K562 (cell line): ENCODE data around the gene NRG3. TPM values are rescaled to one million over a fixed set of nuclear protein-coding genes. Genes with fewer than 3 reads are reported as not detected.

Source experiments
- ATAC-seq: fragments of 200-7000 bp; cut with Tn5 transposase; 3 replicates; pipeline ENCODE4 v1.9.1; 2020; ENCODE audit warnings: moderate library complexity
- BruUV-seq: library from RNA; stranded (reverse); fragments of 400-500 nt; replicated peaks from 2 replicates; lab custom pipeline; 2021; lab: Mats Ljungman, UMichigan
- CTCF ChIA-PET: fragments of 300-600 bp; formaldehyde crosslinking; extraction: SDS; loops from one replicate; lab custom pipeline; 2021; ENCODE audit warnings: low intra/inter-chr PET ratio; lab: Yijun Ruan, JAX
- POLR2A ChIA-PET: fragments of 300-600, 350-650 bp; sonication (Branson Sonifier 250); formaldehyde crosslinking; extraction: SDS; loops from one replicate; lab custom pipeline; 2021; ENCODE audit warnings: antibody characterized with exemption, inconsistent platforms; lab: Yijun Ruan, JAX
- DNase-seq, 4 experiments: peaks; one replicate each; pipeline versions ENCODE4 v3.0.0 to v3.0.0-alpha.2; 2011 to 2018; ENCODE audit warnings: low spot score in 3 of 4, mixed read lengths in 3 of 4; ENCODE audit errors: extremely low read depth in 1 of 4
- FAIRE-seq: peaks from 2 replicates; lab custom pipeline; 2011; peaks lifted over from hg19 to GRCh38; lab: Jason Lieb, UNC
- H2AFZ ChIP-seq: 2 replicates; pipeline ENCODE4 v1.6.0; 2011; ENCODE audit warnings: low read depth, low read length, control low read depth, inconsistent platforms
- H3K27ac ChIP-seq: fragments of 200-600 bp; 3 replicates; pipeline ENCODE4 v1.8.0; 2011; ENCODE audit warnings: low read depth, mild to moderate bottlenecking, control low read depth, inconsistent platforms, low read length, moderate library complexity, mixed read lengths; ENCODE audit errors: extremely low read depth
- H3K27me3 ChIP-seq, 2 experiments: fragments of 300-600 bp in 1 of 2; 2 replicates in 1 of 2; 3 replicates in 1 of 2; pipeline versions ENCODE4 v1.6.0 to v1.8.0; 2011; ENCODE audit warnings: inconsistent platforms in 2 of 2, low read length in 2 of 2, mild to moderate bottlenecking in 1 of 2, mixed read lengths in 1 of 2, moderate library complexity in 1 of 2; ENCODE audit not compliant: control insufficient read depth in 2 of 2, insufficient read depth in 2 of 2
- H3K36me3 ChIP-seq: fragments of 300-600 bp; 3 replicates; pipeline ENCODE4 v1.8.0; 2011; ENCODE audit warnings: mild to moderate bottlenecking, low read length, inconsistent platforms; ENCODE audit not compliant: control insufficient read depth, insufficient read depth
- H3K4me1 ChIP-seq, 2 experiments: fragments of 200-600 bp in 1 of 2; replicated peaks in 1 of 2; 2 replicates in 1 of 2; 3 replicates in 1 of 2; pipeline versions ENCODE4 v1.5.1 to v1.8.0; 2011; ENCODE audit warnings: inconsistent platforms in 2 of 2, low read length in 2 of 2, mild to moderate bottlenecking in 1 of 2, mixed read lengths in 1 of 2, moderate library complexity in 1 of 2; ENCODE audit not compliant: control insufficient read depth in 2 of 2, insufficient read depth in 2 of 2
- H3K4me2 ChIP-seq: 2 replicates; pipeline ENCODE4 v1.6.1; 2011; ENCODE audit warnings: low read length, control low read depth, inconsistent platforms, mixed read lengths; ENCODE audit not compliant: insufficient read depth
- H3K4me3 ChIP-seq: fragments of 200-600 bp; sonication (generic), shearing (Covaris generic); 2 replicates; pipeline ENCODE4 v1.5.1; 2016; ENCODE audit warnings: control low read depth, inconsistent platforms
- H3K79me2 ChIP-seq: fragments of 200-600 bp; 3 replicates; pipeline ENCODE4 v1.8.0; 2011; ENCODE audit warnings: low read length, inconsistent platforms; ENCODE audit not compliant: control insufficient read depth, insufficient read depth
- H3K9ac ChIP-seq, 2 experiments: 2 replicates each; pipeline versions ENCODE4 v1.6.0 to v1.6.1; 2011; ENCODE audit warnings: low read depth in 2 of 2, low read length in 2 of 2, control low read depth in 1 of 2, inconsistent platforms in 1 of 2, mild to moderate bottlenecking in 1 of 2, mixed read lengths in 1 of 2; ENCODE audit not compliant: insufficient read depth in 1 of 2
- H3K9me1 ChIP-seq: one replicate; pipeline ENCODE4 v1.6.0; 2011; ENCODE audit warnings: inconsistent platforms, mild to moderate bottlenecking, low read length, moderate library complexity; ENCODE audit not compliant: control insufficient read depth, insufficient read depth
- H3K9me3 ChIP-seq: replicated peaks from 2 replicates; pipeline ENCODE4 v1.5.1; 2011; ENCODE audit warnings: low read depth, low read length, inconsistent platforms; ENCODE audit not compliant: control insufficient read depth, insufficient read depth
- H4K20me1 ChIP-seq: replicated peaks from 2 replicates; pipeline ENCODE4 v1.6.1; 2011; ENCODE audit warnings: low read length, inconsistent platforms, mixed read lengths; ENCODE audit not compliant: control insufficient read depth, insufficient read depth
- TCF3 ChIP-seq: sonication (generic); formaldehyde crosslinking; IDR thresholded peaks from 2 replicates; pipeline ENCODE4 v1.4.0; 2020; ENCODE audit warnings: mild to moderate bottlenecking, missing genetic modification reagents
- ZBTB8A ChIP-seq: fragments of 450-650 bp; IDR thresholded peaks from 2 replicates; pipeline ENCODE4 v1.6.1; 2018; ENCODE audit warnings: mild to moderate bottlenecking, moderate library complexity; ENCODE audit not compliant: partially characterized antibody
- ZNF143 ChIP-seq: sonication (generic); formaldehyde crosslinking; IDR thresholded peaks from 2 replicates; pipeline ENCODE4 v1.9.0; 2022; ENCODE audit warnings: mild to moderate bottlenecking, missing genetic modification reagents
- WGBS: fragments of 100-300 bp; shearing (Covaris generic); methylation state at CpG from one replicate; pipeline ENCODE4 v1.1.6; 2016; ENCODE audit warnings: low coverage, mixed read lengths; ENCODE audit not compliant: insufficient coverage; ENCODE audit errors: missing lambda C conversion rate; 5-methylcytosine and 5-hydroxymethylcytosine counted together
- in situ Hi-C: fragments of 300-500 bp; cut with MboI; formaldehyde crosslinking; loops from 4 replicates; pipeline ENCODE4 v1.15.0; 2018; ENCODE audit warnings: inconsistent platforms, mixed read lengths
- intact Hi-C: fragments of 100-400 bp; cut with micrococcal nuclease; formaldehyde crosslinking; loops from 2 replicates; pipeline ENCODE4 v1.14.2; 2022
- polyA plus RNA-seq, 8 experiments: library from polyadenylated mRNA; depleted of rRNA in 4 of 8; stranded (reverse) in 5 of 8; unstranded in 3 of 8; fragments of >200 nt; fragmentation: Nextera tagmentation in 2 of 8; fragmentation: Illumina TruSeq in 1 of 8; extraction: Ambion mirVana in 2 of 8; extraction: Trizol in 1 of 8; gene quantifications; 2 replicates each; pipeline versions ENCODE4 v1.2.1 to v1.2.3, GENCODE V29; 2011 to 2014; ENCODE audit warnings: inconsistent platforms in 1 of 8, missing spikeins in 1 of 8
- total RNA-seq, 7 experiments: library from RNA; depleted of rRNA in 6 of 7; stranded (reverse); fragments of >200 nt in 6 of 7; fragmentation: Illumina TruSeq in 2 of 7; extraction: Trizol in 2 of 7; gene quantifications; 2 replicates each; pipeline versions ENCODE4 v1.2.1 to v1.2.3, GENCODE V29; 2011 to 2021; ENCODE audit warnings: low replicate concordance in 1 of 7
- TF ChIP-seq, protein P1 (sequence below): sonication (generic); formaldehyde crosslinking; IDR thresholded peaks from 2 replicates; pipeline ENCODE4 v1.8.1; 2022; ENCODE audit warnings: missing genetic modification reagents
- TF ChIP-seq, protein P2 (sequence below): fragments of 250-450 bp; sonication (Bioruptor Pico); IDR thresholded peaks from 2 replicates; pipeline ENCODE4 v1.4.0; 2020
- TF ChIP-seq, protein P3 (sequence below): fragments of 250-450 bp; sonication (Bioruptor Pico); IDR thresholded peaks from 2 replicates; pipeline ENCODE4 v1.8.0; 2022; ENCODE audit warnings: moderate library complexity, mild to moderate bottlenecking, inconsistent platforms
- TF ChIP-seq, protein P4 (sequence below): fragments of 250-450 bp; sonication (Bioruptor Pico); IDR thresholded peaks from 2 replicates; pipeline ENCODE4 v1.8.0; 2022; ENCODE audit warnings: inconsistent platforms, mild to moderate bottlenecking, moderate library complexity, borderline replicate concordance

Gene NRG3
- total and polyA plus RNA-seq, 9 of the 15 experiments (the other 6 are each of a cell fraction or from before 2014, with no cell fraction given): not detected

DNA sequence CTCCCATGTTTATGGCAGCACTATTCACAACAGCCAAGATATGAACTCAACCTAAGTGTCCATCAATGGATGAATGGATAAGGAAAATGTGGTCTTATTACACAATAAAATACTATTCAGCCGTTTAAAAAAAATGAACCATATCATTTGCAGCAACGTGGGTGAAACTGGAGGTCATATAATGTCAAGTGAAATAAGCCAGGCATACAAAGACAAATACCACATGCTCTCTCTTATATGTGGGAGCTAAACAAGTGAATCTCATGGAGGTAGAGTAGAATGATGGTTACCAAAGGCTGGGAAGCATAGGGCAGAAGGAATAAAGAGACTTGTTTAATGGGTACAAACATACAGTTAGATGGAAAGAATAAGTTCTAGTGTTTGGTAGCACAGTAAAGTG lies 699.1 kb downstream of the NRG3 start:
- Histone ChIP-seq H3K4me1 (no peaks in the 10 kb centered on the region), H3K9me3 (no peaks in the 10 kb centered on the region), H3K9ac (no peak overlapping the region), H3K4me3 (no peak overlapping the region), H3K9me1 (no peaks in the 10 kb centered on the region), H2AFZ (no peak overlapping the region), H3K79me2 (no peaks in the 10 kb centered on the region), H4K20me1 (no peaks in the 10 kb centered on the region), H3K27me3 (no peaks in the 10 kb centered on the region), H3K36me3 (no peaks in the 10 kb centered on the region), H3K27ac (no peak overlapping the region), H3K4me2 (no peak overlapping the region)
- in situ Hi-C loops (no loop called here), intact Hi-C loops (no loop called here)
- ATAC-seq: no peak
- no peak for DNase-seq
- no peak for FAIRE-seq
- TF ChIP-seq ZNF143 (CRISPR knock-in tag) (no peak), TCF3 (CRISPR knock-in tag) (no peak)
- TF ChIP-seq, protein P1, sequence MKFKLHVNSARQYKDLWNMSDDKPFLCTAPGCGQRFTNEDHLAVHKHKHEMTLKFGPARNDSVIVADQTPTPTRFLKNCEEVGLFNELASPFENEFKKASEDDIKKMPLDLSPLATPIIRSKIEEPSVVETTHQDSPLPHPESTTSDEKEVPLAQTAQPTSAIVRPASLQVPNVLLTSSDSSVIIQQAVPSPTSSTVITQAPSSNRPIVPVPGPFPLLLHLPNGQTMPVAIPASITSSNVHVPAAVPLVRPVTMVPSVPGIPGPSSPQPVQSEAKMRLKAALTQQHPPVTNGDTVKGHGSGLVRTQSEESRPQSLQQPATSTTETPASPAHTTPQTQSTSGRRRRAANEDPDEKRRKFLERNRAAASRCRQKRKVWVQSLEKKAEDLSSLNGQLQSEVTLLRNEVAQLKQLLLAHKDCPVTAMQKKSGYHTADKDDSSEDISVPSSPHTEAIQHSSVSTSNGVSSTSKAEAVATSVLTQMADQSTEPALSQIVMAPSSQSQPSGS: no peak
- POLR2A ChIA-PET: no interaction called here
- BruUV-seq: no TSS peak
- 0% methylated on average over 2 of the region's 2 CpGs for WGBS
- CTCF ChIA-PET: no interaction called here

DNA sequence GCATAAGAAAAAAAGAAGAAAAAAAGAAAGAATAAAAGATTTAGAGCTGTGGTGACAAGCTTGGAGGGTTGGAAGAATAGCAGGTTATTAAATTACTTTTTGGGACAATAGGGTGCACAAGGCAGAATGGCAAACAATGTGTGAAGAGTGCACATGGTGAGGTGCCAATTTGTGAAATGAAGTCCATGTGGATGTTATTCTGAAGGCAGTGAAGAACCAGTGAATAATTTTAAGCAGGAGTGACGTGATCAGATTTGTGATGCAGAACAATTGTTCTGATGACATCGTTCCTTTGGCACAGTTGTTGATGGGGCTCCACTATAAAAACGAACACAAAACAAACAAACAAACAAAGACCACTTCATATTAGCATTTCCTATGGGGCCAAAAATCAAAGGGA lies 700.3 kb downstream of the NRG3 start:
- Histone ChIP-seq H3K79me2 (no peaks in the 10 kb centered on the region), H3K9me3 (no peaks in the 10 kb centered on the region), H3K27ac (no peak overlapping the region), H4K20me1 (no peaks in the 10 kb centered on the region), H3K9me1 (no peaks in the 10 kb centered on the region), H3K9ac (no peak overlapping the region), H3K36me3 (no peaks in the 10 kb centered on the region), H3K4me2 (no peak overlapping the region), H2AFZ (no peak overlapping the region), H3K27me3 (no peaks in the 10 kb centered on the region), H3K4me1 (no peaks in the 10 kb centered on the region), H3K4me3 (no peak overlapping the region)
- FAIRE-seq (no peak), ATAC-seq (no peak), DNase-seq (no peak)
- intact Hi-C loops (no loop called here), in situ Hi-C loops (no loop called here)
- no TSS peak for BruUV-seq
- CTCF ChIA-PET: no interaction called here
- 0% methylated on average over 3 of the region's 3 CpGs for WGBS
- POLR2A ChIA-PET: no interaction called here
- TF ChIP-seq, protein P2, sequence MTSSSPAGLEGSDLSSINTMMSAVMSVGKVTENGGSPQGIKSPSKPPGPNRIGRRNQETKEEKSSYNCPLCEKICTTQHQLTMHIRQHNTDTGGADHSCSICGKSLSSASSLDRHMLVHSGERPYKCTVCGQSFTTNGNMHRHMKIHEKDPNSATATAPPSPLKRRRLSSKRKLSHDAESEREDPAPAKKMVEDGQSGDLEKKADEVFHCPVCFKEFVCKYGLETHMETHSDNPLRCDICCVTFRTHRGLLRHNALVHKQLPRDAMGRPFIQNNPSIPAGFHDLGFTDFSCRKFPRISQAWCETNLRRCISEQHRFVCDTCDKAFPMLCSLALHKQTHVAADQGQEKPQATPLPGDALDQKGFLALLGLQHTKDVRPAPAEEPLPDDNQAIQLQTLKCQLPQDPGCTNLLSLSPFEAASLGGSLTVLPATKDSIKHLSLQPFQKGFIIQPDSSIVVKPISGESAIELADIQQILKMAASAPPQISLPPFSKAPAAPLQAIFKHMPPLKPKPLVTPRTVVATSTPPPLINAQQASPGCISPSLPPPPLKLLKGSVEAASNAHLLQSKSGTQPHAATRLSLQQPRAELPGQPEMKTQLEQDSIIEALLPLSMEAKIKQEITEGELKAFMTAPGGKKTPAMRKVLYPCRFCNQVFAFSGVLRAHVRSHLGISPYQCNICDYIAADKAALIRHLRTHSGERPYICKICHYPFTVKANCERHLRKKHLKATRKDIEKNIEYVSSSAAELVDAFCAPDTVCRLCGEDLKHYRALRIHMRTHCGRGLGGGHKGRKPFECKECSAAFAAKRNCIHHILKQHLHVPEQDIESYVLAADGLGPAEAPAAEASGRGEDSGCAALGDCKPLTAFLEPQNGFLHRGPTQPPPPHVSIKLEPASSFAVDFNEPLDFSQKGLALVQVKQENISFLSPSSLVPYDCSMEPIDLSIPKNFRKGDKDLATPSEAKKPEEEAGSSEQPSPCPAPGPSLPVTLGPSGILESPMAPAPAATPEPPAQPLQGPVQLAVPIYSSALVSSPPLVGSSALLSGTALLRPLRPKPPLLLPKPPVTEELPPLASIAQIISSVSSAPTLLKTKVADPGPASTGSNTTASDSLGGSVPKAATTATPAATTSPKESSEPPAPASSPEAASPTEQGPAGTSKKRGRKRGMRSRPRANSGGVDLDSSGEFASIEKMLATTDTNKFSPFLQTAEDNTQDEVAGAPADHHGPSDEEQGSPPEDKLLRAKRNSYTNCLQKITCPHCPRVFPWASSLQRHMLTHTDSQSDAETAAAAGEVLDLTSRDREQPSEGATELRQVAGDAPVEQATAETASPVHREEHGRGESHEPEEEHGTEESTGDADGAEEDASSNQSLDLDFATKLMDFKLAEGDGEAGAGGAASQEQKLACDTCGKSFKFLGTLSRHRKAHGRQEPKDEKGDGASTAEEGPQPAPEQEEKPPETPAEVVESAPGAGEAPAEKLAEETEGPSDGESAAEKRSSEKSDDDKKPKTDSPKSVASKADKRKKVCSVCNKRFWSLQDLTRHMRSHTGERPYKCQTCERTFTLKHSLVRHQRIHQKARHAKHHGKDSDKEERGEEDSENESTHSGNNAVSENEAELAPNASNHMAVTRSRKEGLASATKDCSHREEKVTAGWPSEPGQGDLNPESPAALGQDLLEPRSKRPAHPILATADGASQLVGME (CRISPR knock-in tag): no peak
- TF ChIP-seq, protein P3, sequence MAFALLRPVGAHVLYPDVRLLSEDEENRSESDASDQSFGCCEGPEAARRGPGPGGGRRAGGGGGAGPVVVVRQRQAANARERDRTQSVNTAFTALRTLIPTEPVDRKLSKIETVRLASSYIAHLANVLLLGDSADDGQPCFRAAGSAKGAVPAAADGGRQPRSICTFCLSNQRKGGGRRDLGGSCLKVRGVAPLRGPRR (CRISPR knock-in tag): no peak
- TF ChIP-seq ZBTB8A: no peak
- TF ChIP-seq, protein P4, sequence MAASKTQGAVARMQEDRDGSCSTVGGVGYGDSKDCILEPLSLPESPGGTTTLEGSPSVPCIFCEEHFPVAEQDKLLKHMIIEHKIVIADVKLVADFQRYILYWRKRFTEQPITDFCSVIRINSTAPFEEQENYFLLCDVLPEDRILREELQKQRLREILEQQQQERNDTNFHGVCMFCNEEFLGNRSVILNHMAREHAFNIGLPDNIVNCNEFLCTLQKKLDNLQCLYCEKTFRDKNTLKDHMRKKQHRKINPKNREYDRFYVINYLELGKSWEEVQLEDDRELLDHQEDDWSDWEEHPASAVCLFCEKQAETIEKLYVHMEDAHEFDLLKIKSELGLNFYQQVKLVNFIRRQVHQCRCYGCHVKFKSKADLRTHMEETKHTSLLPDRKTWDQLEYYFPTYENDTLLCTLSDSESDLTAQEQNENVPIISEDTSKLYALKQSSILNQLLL (CRISPR knock-in tag): no peak
